DOHH2 (cell line): ENCODE results near the gene RIMBP2.

ENCODE experiments used
- H3F3A ChIP-seq: fragments of 200-600 bp; sonication (generic), shearing (Covaris generic); 2 replicates; pipeline ENCODE4 v1.6.0; 2016; ENCODE audit warnings: antibody characterized with exemption, mild to moderate bottlenecking; ENCODE audit not compliant: control insufficient read depth, insufficient read depth
- H3K27ac ChIP-seq: fragments of 200-600 bp; sonication (generic); 2 replicates; pipeline ENCODE4 v1.5.1; 2014; ENCODE audit warnings: low read depth, mild to moderate bottlenecking, low read length, moderate library complexity
- H3K27me3 ChIP-seq: fragments of 200-600 bp; sonication (generic); 2 replicates; pipeline ENCODE4 v1.6.1; 2014; ENCODE audit warnings: mild to moderate bottlenecking, low read length, mixed read lengths; ENCODE audit not compliant: control insufficient read depth
- H3K36me3 ChIP-seq: fragments of 200-600 bp; sonication (generic); 2 replicates; pipeline ENCODE4 v1.6.1; 2014; ENCODE audit warnings: mild to moderate bottlenecking, low read length, moderate library complexity, mixed read lengths; ENCODE audit not compliant: control insufficient read depth
- H3K4me1 ChIP-seq: fragments of 200-600 bp; sonication (generic); 2 replicates; pipeline ENCODE4 v1.6.1; 2014; ENCODE audit warnings: mild to moderate bottlenecking, low read length, mixed read lengths; ENCODE audit not compliant: control insufficient read depth
- H3K4me2 ChIP-seq: fragments of 200-600 bp; sonication (generic); 2 replicates; pipeline ENCODE4 v1.6.0; 2014; ENCODE audit warnings: mild to moderate bottlenecking, low read length, moderate library complexity
- H3K4me3 ChIP-seq: fragments of 200-600 bp; sonication (generic); 2 replicates; pipeline ENCODE4 v1.5.1; 2014; ENCODE audit warnings: mild to moderate bottlenecking, low read length, mixed read lengths
- H3K79me2 ChIP-seq: fragments of 200-600 bp; sonication (generic); 2 replicates; pipeline ENCODE4 v1.6.1; 2014; ENCODE audit warnings: mild to moderate bottlenecking, low read length, mixed read lengths; ENCODE audit not compliant: control insufficient read depth
- H3K9me2 ChIP-seq: fragments of 200-600 bp; sonication (generic); replicated peaks from 2 replicates; pipeline ENCODE4 v1.6.1; 2014; ENCODE audit warnings: mild to moderate bottlenecking, low read length, mixed read lengths; ENCODE audit not compliant: control insufficient read depth
- H3K9me3 ChIP-seq: fragments of 200-600 bp; sonication (generic); 2 replicates; pipeline ENCODE4 v1.6.1; 2014; ENCODE audit warnings: antibody characterized with exemption, low read length, mixed read lengths; ENCODE audit not compliant: control insufficient read depth, insufficient read depth
- H4K20me1 ChIP-seq: fragments of 200-600 bp; sonication (generic); 2 replicates; pipeline ENCODE4 v1.6.0; 2014; ENCODE audit warnings: low read depth, mild to moderate bottlenecking, antibody characterized with exemption, low read length, moderate library complexity; ENCODE audit not compliant: control insufficient read depth, insufficient read depth
- CTCF ChIP-seq: fragments of 200-600 bp; sonication (generic); IDR thresholded peaks from one replicate; pipeline ENCODE4 v1.5.1; 2014; ENCODE audit warnings: antibody characterized with exemption, mild to moderate bottlenecking, low read depth, low read length; ENCODE audit not compliant: poor library complexity, severe bottlenecking
- EZH2phosphoT487 ChIP-seq: fragments of 200-600 bp; sonication (generic); IDR thresholded peaks from 2 replicates; pipeline ENCODE4 v1.6.1; 2017; ENCODE audit warnings: borderline replicate concordance, mild to moderate bottlenecking, antibody characterized with exemption, low read length, moderate library complexity, mixed read lengths

RIMBP2 gene

GRCh38 chr12:130486891-130487416 is 229.1 kb downstream of the RIMBP2 start:
- no peaks in the 10 kb centered on the region for H3K79me2 ChIP-seq
- no peaks in the 10 kb centered on the region for H3K4me1 ChIP-seq
- no peaks in the 10 kb centered on the region for H3K36me3 ChIP-seq
- H3K4me3 ChIP-seq = no peak overlapping the region
- no peak for TF ChIP-seq EZH2phosphoT487
- no peak for TF ChIP-seq CTCF
- no peak overlapping the region for H3K4me2 ChIP-seq
- H3F3A ChIP-seq = no peaks in the 10 kb centered on the region
- H3K9me2 ChIP-seq = no peaks in the 10 kb centered on the region
- no peaks in the 10 kb centered on the region for H3K27me3 ChIP-seq
- no peak overlapping the region for H3K27ac ChIP-seq
- H3K9me3 ChIP-seq = no peaks in the 10 kb centered on the region
- H4K20me1 ChIP-seq = no peaks in the 10 kb centered on the region

GRCh38 chr12:130486146-130486435 is 230.0 kb downstream of the RIMBP2 start:
- Histone ChIP-seq H3K4me1 (no peaks in the 10 kb centered on the region), H3K27me3 (no peaks in the 10 kb centered on the region), H3K79me2 (no peaks in the 10 kb centered on the region), H3K9me3 (no peaks in the 10 kb centered on the region), H3K4me2 (no peak overlapping the region), H3K9me2 (no peaks in the 10 kb centered on the region), H3K36me3 (no peaks in the 10 kb centered on the region), H3K4me3 (no peak overlapping the region), H3F3A (no peaks in the 10 kb centered on the region), H4K20me1 (no peaks in the 10 kb centered on the region), H3K27ac (no peak overlapping the region)
- TF ChIP-seq EZH2phosphoT487 = no peak
- no peak for TF ChIP-seq CTCF

GRCh38 chr12:130485291-130486145 is 230.6 kb downstream of the RIMBP2 start:
- TF ChIP-seq CTCF = no peak
- no peak for TF ChIP-seq EZH2phosphoT487
- Histone ChIP-seq H3K36me3 (no peaks in the 10 kb centered on the region), H3K9me2 (no peaks in the 10 kb centered on the region), H4K20me1 (no peaks in the 10 kb centered on the region), H3K4me2 (no peak overlapping the region), H3K9me3 (no peaks in the 10 kb centered on the region), H3K4me1 (no peaks in the 10 kb centered on the region), H3K4me3 (no peak overlapping the region), H3K27ac (no peak overlapping the region), H3K79me2 (no peaks in the 10 kb centered on the region), H3K27me3 (no peaks in the 10 kb centered on the region), H3F3A (no peaks in the 10 kb centered on the region)
